Frontal cortex (tissue), 4 donors: Measurements from ENCODE around the gene OXSR1. TPM values are rescaled to one million over a fixed set of nuclear protein-coding genes. Genes with fewer than 3 reads are reported as not detected.
"Not testable (repeated sequence)": the region's sequence is repeated elsewhere in the genome, so short reads cannot be mapped to it uniquely, and the experiment has no call there.

Source experiments
- DNase-seq, 2 donors: peaks; one replicate each; pipeline ENCODE4 v3.0.0; 2012; ENCODE audit warnings: low spot score in 2 of 2
- FAIRE-seq: peaks from 2 replicates; lab custom pipeline; 2012; peaks lifted over from hg19 to GRCh38; lab: Jason Lieb, UNC
- total RNA-seq: library from RNA; depleted of rRNA; stranded (reverse); fragments of >200 nt; gene quantifications from one replicate; pipeline ENCODE4 v1.2.3, GENCODE V29; 2014
- donor health status: control.
- donor health status: control.
- donor health status: control.

Gene OXSR1
- total RNA-seq, 1 donor from 2014 or later = 51.0 TPM

- FAIRE-seq = no peak
- DNase-seq = no peak
These were observed 42.1 kb downstream of the OXSR1 start for GRCh38 chr3:38207254-38208003.

GRCh38 chr3:38210141-38210757 is 44.9 kb downstream of the OXSR1 start:
- DNase-seq = no peak
- no peak for FAIRE-seq

GRCh38 chr3:38212141-38212540 is 46.8 kb downstream of the OXSR1 start:
- FAIRE-seq (no peak), DNase-seq (no peak)

DNA sequence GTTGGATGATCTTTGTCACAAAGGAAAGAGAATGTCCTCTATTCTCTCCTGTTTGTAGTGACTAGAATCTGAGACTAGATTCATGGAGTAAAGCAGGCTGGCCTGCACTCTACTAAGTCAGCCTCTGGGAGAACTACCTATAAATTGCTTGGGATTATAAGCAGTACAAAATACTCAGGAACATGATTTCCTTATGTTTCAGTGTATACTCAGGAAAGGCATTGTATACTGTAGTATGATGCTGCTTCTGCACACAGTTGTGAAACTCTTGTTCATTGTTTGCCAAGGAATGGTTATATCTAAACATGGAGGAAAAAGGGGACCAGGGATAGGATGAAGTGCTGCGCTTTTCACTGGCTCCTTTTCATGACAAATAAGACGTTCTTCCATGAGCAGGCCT is 49.2 kb downstream of the OXSR1 start:
- FAIRE-seq (no peak), DNase-seq (no peak)

- FAIRE-seq = no peak
- no peak for DNase-seq
These were observed 54.4 kb downstream of the OXSR1 start for GRCh38 chr3:38219609-38220197.

DNA sequence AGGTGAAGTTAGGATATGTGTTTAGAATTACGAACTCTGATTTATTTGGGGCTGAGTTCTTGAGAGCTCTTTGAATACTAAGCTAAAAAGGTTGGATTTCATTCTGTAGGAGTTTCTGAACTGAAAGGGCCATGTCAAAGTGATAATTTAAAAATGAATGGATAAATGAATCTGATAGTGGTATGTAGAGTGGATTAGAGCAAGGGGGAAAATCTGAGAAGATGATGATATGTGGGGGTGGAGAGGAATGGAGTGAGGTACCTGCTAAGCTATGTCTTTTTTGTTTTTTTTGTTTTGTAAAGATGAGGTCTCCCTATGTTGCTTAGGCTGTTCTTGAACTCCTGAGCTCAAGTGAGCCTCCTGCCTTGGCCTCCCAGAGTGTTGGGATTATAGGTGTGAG is 55.7 kb downstream of the OXSR1 start:
- DNase-seq (no peak), FAIRE-seq (no peak)

GRCh38 chr3:38222032-38222634 is 56.8 kb downstream of the OXSR1 start:
- no peak for FAIRE-seq
- DNase-seq = no peak

DNA sequence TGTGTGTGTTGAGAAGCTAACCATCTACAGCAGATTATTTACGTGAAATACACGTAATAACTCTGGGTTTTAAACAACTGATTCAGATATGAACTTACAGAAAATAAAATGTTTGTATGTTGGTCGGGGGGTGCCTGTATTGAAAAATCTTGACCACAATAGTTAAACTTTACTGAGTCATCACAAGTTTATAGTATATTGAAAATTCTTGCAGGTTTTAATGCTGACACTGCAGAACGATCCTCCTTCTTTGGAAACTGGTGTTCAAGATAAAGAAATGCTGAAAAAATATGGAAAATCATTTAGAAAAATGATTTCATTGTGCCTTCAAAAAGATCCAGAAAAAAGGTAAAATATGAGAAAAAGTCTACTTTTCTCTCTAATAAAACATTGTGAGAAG is 59.0 kb downstream of the OXSR1 start:
- DNase-seq (no peak), FAIRE-seq (no peak)

- DNase-seq (no peak), FAIRE-seq (no peak)
These were observed 60.9 kb downstream of the OXSR1 start for GRCh38 chr3:38226273-38226672.

DNA sequence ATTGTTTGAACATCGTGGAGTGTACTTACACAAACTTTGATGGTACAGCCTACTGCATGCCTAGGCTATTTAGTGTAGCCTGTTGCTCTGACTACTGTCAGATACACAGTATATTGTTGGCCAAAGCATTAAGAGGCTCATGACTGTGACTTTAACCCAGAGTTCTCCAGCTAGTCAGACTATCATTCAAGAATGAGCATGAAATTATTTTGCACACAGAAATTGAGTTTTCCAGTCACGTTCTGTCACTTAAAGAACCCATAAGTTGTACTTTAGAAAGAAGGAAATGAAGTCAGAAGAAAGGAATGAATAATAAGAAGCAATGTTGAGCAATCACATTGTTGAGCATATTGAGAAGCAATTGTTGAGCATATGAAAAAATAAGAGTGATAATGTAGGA is 62.7 kb downstream of the OXSR1 start:
- no peak for FAIRE-seq
- no peak for DNase-seq

DNA sequence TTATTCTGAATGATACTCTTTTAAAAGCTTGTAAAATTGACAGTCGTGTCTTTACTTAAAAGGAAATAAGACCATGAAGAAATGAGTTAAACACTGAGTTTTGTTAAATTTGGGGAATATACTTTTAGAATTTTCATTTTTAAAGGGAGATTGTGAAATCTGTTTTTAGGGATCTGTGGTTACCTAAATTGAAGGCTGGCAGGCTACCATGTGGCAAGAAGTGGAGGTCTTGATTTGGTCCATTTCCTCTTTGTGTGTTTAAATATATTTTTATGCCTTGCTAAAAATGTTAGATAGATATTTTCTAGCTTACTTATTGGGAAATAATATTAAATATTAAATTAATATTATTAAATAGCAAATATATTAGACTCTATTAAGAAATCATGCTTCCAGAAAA is 63.7 kb downstream of the OXSR1 start:
- DNase-seq (no peak), FAIRE-seq (no peak)

DNA sequence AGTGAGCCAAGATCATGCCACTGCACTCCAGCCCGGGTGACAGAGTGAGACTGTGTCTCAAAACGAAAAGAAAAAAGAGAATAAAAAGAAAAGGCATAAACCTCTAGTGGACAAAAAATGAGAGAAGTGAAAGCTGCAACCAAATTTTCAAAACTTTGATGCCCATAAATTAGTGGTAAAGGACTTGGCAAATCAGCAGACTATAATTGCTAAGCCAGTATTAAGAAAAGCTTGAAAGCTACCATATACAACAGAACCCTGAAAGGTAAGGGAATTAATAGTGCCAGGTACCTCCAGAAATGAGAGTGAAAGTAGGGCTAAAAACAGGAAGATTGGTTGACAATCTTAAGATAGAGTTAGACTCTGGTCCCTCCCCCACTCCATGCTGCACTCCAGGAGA is 67.4 kb downstream of the OXSR1 start:
- DNase-seq (no peak), FAIRE-seq (no peak)

- no peak for DNase-seq
- FAIRE-seq = no peak
These were observed 70.1 kb downstream of the OXSR1 start for GRCh38 chr3:38235466-38235865.

DNA sequence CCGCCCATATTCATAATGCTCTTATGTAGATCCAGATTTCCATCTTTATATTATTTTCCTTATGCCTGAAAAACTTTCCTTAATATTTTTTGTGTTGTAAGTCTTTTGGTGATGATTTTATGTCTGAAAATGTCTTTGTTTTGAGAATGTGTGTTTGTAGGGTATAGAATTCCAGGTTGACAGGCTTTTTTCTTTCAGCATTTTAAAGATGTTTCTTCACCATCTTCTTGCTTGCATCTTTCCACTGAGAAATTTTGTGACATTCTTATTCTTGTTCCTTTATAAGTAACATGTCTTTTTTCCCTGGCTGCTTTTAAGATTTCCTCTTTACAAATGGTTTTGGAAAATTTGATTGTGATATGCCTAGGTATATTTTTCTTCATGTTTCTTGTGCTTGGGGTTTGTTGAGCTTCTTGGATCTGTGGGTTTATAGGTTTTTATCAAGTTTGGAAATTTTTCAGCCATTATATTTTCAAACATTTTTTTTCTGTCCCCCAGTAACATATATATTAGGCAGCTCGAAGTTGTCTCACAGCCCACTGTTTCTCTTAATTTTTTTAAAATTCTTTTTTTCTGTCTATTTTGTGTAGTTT is 73.2 kb downstream of the OXSR1 start:
- no peak for DNase-seq
- FAIRE-seq = no peak

DNA sequence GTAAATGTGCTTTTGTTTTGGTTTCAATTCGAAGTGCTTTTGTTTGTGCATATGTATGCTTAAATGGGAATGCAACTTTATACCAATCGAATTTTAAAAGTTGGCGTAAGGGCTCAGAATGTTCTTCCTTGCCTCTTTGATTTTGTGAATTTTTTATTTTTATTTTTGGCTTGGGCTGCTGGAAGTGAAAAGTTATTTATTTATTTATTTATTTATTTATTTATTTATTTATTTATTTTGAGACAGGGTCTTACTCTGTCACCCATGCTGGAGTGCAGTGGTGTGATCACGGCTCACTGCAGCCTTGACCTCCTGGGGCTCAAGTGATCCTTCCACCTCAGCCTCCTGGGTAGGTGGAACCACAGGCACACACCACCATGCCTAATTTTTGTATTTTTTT is 77.5 kb downstream of the OXSR1 start:
- FAIRE-seq, DNase-seq: not testable (repeated sequence)

- no peak for DNase-seq
These were observed 80.6 kb downstream of the OXSR1 start for GRCh38 chr3:38245930-38246329.

GRCh38 chr3:38247366-38248035 is 82.2 kb downstream of the OXSR1 start:
- FAIRE-seq (no peak), DNase-seq (no peak)

More at GRCh38 chr3:38245930-38246329, 80.6 kb downstream of the OXSR1 start:
- FAIRE-seq = no peak

- DNase-seq = no peak
These were observed 84.9 kb downstream of the OXSR1 start for GRCh38 chr3:38250198-38250597.

DNA sequence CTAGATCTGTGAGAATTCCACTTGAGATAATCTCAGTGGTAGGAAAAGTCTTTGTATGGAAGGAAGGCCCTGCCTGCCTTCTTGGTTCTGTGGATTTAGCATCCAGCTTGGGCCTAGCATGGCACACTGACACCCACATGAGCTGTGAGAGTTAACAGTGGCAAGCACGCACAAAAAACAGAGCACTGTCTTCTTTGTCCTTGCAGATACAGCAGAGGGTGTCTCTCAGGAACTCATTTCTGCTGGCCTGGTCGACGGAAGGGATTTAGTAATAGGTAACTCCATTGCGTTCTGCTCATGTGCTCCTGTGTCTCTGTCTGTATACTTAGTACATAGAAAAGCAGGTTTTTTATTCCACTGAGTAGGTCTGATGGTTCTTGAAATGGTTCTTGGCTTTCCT is 85.9 kb downstream of the OXSR1 start:
- DNase-seq (no peak), FAIRE-seq (no peak)

More at GRCh38 chr3:38250198-38250597, 84.9 kb downstream of the OXSR1 start:
- no peak for FAIRE-seq

- DNase-seq = no peak
- no peak for FAIRE-seq
These were observed 88.4 kb downstream of the OXSR1 start for GRCh38 chr3:38253704-38254103.
